NCI-H1436 treated with DMSO at 0.1 percent for 48 hours (cell line): ENCODE results near the gene CLTCL1.

ENCODE experiments used
- DNase-seq: peaks from one replicate; lab custom pipeline; 2025; lab: John Stamatoyannopoulos, UW

The CLTCL1 gene

GRCh38 chr22:19150482-19151328 is 140.8 kb downstream of the CLTCL1 start:
- DNase-seq: no peak

DNA sequence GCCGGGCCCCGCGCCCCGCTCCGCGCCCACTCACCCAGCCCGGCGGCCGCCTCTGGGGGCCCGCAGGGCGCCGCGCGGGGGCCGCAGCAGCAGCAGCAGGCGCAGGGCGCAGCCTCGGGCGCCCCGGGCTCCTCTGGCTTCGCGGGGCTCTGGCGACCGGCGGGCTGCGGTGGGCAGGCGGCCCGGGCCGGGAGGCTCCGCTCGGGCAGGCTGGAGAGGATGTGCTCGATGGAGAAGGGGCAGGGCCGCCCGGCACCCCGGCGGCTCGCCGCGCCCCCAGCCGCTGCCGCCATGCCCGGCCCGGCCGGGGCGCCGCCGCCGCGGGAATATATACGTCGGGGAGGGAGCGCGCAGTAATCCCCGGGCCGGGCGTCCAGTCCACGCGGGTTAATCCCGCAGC is 141.5 kb downstream of the CLTCL1 start, which contains the start of gene GSC2:
GSC2 (minus strand) TSS at position 302 of the 400 bp plus-strand sequence; CDS start at position 293, 9 bp downstream.
- no peak for DNase-seq

DNA sequence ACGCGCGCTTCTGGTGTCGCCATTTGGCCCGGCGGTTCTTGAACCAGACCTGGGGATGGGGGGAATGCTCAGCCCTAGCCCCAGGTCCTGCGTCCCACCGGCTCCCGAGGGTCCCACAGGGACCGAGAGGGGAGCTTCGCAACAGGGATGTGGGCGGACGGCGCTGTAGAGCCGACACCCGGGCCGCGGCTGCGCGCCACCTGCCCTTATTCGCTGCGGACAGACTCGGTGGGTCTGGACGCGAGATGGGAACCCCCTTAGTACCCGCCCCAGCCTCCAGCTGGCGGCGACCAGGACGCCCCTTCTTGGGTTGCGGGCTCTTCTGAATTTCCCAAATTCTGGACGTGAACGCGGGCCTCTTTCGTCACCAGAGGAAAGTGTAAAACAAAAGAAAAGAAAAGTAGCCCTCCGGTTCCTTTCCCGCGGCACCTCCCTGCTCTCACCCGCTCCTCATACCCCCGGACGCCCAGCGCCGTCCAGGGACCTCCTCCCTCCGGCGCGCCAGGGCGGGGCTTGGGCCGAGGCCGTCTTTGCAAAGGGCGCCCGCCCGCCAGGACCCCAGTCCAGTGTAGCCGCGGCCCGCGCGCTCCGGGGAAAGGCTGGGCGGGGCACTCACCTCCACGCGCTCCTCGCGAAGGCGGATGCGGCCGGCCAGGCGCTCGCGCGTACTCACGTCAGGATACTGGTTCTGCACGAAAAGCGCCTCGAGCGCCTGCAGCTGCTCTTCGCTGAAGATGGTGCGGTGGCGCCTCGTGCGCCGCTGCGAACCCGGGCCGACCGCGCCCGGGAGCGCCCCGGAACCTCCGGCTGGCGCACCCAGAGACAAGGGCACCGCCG is 142.3 kb downstream of the CLTCL1 start:
- no peak for DNase-seq

DNA sequence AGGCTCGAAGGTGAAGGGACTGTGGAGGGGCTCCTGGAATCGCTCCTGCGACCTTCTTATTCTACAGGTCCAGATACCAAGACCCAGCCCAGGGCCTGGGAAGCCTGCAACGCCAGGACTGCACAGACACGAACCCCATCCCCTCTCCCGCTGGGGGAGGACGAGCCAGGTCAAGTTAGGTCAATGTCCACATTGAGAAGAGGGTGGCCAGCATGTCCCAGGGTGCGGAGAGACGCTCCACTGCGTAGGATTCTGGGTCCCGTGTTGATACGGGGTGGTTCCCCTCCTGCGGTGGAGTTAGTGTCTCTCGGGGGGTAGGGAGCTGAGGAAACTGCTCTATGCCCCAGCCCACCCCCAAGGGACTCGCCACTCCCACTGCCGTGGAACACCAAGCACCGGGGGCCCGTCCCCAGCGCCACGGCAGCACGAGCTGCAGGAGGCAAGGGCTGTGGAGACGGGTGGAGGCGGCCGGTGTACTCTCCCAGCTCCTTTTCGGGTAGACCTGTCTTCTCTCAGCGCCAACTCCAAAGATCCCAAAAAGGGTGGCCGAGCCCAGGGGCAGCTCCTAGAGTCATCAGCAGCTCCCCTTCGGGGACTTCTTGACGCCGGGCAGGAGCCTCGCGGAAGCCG is 143.0 kb downstream of the CLTCL1 start:
- DNase-seq: no peak

- no peak for DNase-seq
Measured at GRCh38 chr22:19147195-19147780, 144.2 kb downstream of the CLTCL1 start.

GRCh38 chr22:19146215-19146968 is 145.1 kb downstream of the CLTCL1 start:
- no peak for DNase-seq

GRCh38 chr22:19143967-19144400 is 147.5 kb downstream of the CLTCL1 start:
- no peak for DNase-seq

DNA sequence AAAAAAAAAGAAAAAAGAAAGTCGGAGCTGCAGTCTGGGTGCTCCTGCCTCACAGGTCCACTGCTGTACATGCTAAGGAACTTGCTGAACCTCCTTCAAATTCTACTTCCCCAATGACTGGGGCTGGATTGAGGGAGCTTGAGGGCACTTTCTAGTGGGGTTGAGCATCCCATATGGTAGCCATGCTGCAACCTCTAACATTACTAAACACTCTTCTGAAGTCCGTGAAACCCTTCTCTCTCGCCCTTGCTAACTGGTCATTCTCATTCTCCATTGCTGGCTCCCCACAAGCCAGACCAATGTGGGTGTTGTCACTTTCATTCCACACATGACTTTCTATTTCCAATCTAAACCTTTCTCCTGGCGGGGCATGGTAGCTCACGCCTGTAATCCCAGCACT is 148.3 kb downstream of the CLTCL1 start:
- no peak for DNase-seq

GRCh38 chr22:19142394-19142793 is 149.1 kb downstream of the CLTCL1 start:
- DNase-seq: no peak

DNA sequence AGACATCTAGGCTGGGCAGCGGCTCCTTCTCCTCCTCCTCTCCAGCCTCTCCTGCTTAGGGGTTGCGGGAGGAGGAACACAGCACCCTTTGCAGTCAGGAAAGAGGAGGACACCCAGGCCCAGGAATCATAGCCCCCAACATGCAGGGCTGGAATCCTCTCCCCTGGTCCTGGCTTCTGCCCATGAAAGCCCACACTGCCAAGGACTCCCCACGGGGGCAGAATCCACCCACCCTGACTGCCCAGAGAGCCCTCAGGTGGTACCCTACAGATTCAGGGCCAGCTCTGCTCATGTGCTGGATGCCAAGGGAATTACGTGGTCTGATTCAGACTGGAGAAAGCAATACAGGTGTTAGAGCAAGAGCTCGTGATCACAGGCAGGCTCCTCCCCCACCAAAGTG is 151.5 kb downstream of the CLTCL1 start:
- DNase-seq: no peak

GRCh38 chr22:19139001-19139356 is 152.5 kb downstream of the CLTCL1 start:
- DNase-seq: no peak

DNA sequence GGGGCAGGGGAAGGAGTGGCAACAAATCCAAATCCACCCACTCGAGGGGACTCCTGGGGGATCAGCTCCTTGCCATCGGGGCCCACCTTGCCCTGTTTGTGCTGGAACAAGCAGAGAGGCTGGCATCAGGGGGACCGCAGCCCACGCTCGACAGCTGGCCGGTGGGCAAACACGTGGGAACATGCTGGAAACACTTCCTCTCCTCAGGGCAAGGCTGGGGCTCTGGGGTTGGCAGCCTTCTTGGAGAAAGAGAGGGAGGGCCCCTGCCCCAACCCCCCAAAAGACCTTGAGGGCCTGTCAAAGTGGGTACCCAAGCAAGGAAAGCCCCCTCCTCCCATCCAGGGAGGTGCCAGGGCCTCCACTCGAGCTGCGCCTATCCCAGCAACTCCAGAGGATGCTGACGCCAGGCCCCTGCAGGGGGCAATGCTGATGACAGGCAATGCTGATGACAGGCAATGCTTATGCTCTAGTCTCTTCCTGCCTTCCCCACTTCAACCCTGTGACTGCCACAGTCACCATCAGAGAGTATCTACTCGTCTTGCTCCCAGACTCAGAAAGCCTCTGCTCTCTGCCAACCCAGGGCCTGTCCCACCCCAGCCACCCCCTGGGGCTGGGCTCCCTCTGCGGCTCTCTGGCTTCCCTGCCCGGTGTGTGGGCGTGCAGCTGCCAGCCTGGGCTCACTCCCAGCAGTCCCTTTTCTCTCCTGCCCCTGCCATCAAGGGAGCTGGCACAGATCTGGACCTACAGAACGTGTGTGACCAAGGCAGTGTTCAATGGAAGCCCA is 153.1 kb downstream of the CLTCL1 start:
- no peak for DNase-seq

GRCh38 chr22:19137384-19138216 is 153.9 kb downstream of the CLTCL1 start:
- no peak for DNase-seq

- DNase-seq: no peak
Measured at GRCh38 chr22:19136915-19137314, 154.6 kb downstream of the CLTCL1 start.

GRCh38 chr22:19134874-19135273 is 156.6 kb downstream of the CLTCL1 start:
- DNase-seq: no peak

- DNase-seq: no peak
Measured at GRCh38 chr22:19134176-19134831, 157.2 kb downstream of the CLTCL1 start.

DNA sequence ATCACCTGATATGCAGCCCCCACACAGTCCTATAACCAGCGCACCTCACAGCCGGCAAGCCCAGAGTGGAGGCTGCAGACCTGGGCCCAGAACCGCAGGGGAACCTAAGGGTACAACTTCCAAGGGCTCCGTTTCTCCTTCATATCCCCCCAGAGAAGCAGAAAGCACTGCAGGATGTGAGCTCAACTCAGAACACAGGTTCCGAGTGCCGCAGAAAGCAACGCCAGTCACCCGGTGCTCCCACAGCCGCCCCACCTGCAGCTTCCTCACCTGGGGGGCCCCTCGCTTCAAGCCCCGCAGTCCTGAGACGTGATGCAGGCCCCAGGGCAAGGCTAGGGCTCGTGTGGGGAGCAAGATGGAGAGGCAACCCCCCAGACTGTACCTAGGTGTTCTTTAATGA is 158.0 kb downstream of the CLTCL1 start:
- DNase-seq: no peak

DNA sequence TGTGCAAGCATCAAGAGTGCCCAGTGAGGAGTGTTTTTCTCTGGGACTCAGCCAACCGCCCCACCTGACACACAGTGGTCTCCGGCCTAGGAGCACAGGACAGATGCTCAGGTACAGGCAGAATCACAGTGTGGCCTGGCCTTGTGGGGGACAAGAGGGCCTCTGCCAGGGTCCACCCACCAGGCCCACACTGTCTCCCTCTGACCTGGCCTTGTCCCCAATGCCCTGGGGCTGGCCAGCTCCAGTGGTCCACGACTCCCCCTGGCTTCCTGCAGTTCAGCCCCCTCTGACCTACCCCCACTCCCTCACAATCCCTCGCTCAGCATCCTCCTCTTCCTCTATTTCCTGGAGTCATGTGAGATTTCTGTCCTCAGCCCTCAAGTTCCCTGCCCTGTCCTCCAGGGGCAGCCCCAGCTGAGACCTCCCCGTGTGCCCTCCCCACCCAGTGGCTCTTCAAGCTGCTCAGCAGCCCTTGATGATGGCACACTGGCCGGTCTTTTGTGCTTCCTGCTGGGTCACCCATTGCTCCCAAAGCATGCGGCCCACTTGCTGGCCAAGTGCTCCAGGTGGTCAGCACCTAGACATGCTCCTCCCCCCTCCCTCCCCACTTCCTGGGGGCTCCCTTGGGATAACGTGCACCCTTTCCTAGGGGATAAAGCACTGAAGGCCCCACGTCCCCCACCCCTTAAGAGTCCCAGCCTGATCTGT is 158.7 kb downstream of the CLTCL1 start:
- DNase-seq: no peak

GRCh38 chr22:19132153-19132552 is 159.4 kb downstream of the CLTCL1 start:
- DNase-seq: no peak
